A673 (cell line): ENCODE measurements around the gene COQ10A.

Source experiments
- EZH2 ChIP-seq: fragments of 200-600 bp; sonication (generic); IDR thresholded peaks from 2 replicates; pipeline ENCODE4 v1.6.1; 2017; ENCODE audit warnings: borderline replicate concordance, low read depth, mild to moderate bottlenecking, mixed read lengths, antibody characterized with exemption, low read length; ENCODE audit not compliant: poor library complexity, severe bottlenecking
- TF ChIP-seq, protein P1 (sequence below): fragments of 300-800, 200-600 bp; sonication (generic); conservative IDR thresholded peaks from 2 replicates; pipeline ENCODE4 v1.5.1; 2017; ENCODE audit warnings: low read depth, mild to moderate bottlenecking, antibody characterized with exemption, low read length, moderate library complexity, mixed read lengths

DNA sequence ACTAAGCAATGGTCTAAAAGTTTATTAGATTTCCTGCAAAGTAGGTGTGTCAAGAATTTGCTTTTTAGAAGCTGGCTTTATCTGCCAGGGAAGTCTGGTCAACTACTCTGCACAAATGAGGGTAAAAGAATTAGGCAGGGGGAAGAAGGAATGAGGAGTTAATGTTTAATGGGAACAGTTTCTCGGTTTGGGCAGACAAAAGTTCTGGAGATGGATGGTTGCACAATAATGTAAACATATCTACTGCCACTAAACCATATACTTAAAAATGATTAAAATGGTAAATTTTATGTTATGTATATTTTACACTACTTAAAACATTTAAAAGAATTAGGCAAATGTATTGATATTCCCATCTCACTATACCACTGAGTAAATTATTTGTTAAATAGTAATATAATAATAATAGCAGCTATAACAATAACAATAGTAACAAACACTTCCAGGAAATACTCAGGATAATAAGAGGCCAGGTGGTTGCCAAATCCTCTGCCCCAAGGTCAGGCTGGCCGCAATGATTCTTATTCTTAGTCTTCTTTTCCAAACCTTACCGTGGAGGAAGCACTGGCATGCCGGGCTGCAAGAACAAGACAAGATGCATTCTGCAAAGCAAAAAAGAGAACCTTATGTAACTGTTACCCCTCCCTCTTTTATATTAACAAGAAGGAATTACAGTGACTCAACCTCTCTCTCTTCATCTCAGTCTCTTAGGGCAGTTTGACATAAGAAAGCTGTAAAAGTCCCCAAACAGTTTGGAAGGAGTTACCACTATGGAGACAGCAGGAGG, 19.5 kb downstream of the COQ10A start:
- TF ChIP-seq, protein P1, sequence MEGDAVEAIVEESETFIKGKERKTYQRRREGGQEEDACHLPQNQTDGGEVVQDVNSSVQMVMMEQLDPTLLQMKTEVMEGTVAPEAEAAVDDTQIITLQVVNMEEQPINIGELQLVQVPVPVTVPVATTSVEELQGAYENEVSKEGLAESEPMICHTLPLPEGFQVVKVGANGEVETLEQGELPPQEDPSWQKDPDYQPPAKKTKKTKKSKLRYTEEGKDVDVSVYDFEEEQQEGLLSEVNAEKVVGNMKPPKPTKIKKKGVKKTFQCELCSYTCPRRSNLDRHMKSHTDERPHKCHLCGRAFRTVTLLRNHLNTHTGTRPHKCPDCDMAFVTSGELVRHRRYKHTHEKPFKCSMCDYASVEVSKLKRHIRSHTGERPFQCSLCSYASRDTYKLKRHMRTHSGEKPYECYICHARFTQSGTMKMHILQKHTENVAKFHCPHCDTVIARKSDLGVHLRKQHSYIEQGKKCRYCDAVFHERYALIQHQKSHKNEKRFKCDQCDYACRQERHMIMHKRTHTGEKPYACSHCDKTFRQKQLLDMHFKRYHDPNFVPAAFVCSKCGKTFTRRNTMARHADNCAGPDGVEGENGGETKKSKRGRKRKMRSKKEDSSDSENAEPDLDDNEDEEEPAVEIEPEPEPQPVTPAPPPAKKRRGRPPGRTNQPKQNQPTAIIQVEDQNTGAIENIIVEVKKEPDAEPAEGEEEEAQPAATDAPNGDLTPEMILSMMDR = no peak
- no peak for TF ChIP-seq EZH2
